Brain pericyte (primary cell): ENCODE data around the gene HNF4A.

Source experiments
- DNase-seq: peaks from one replicate; pipeline ENCODE4 v3.0.0-alpha.2; 2012; ENCODE audit warnings: low read depth, low spot score

HNF4A gene

DNA sequence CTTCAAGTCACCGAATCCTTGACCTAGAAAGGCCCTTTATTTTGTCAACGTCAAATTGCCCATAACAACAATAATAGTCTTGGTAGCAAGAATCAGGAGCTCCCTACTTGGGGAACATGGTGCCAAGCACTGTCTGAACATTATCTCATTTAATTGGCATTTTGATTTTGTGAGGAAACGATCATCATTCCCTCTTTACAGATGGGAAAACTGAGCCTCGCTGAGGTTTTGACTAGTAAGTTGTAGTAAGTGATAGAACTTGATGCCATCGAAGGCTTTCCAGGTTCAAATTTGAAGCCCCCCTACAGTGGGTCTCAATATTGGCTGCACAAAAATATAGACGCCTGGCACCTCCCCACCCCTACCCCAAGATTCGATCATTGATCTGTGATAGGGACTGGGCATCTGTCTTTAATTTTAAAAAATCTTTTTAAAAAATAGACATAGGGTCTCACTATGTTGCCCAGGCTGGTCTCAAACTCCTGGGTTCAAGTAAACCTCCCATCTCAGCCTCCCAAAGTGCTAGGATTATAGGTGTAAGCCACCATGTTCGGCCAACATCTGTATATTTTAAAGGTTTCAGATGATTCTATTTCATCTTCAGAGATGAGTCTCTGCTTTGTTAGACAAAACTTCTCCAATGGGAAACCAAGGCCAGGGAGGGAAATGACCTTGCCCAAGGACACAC, 36.7 kb downstream of the HNF4A start:
- DNase-seq = no peak

DNA sequence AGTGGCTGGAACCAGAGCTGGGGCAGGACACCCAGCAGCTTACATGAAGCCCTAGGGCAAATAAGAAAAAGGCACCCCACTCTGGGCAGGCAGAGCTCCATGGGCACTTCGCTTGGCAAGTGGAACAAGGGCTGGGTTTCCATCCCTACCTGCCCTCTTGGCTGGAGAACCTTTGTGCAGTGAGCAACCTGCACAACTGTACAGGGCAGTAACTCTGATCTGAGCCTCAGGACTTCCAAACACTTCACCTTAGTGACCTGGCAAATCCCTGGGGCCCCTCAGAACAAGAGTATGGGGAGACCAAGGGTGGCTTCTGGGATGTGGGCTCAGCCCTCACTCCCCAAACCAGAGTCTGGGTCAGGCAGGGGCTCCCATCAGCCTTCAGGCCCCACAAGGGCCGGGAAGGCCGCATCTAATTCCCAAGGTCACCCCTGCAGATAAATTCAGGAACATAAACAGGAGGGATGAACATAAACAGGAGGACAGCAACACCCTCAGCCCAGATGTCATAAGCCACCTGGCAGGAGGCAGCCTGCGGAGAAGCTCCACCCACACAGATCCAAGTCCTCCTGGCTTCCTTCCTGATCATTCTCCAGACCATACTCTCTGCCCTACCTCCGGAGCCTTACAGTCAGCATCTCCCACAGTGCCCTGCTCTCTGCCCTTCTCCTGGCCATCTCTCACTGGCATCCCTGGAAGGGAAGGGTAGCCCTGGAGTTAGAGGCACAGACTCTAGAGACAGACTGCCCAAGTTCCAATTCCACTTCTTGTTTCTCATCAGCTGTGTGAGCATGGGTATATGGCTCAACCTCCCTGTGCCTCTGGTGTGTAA, 37.5 kb downstream of the HNF4A start:
- DNase-seq = no peak

DNA sequence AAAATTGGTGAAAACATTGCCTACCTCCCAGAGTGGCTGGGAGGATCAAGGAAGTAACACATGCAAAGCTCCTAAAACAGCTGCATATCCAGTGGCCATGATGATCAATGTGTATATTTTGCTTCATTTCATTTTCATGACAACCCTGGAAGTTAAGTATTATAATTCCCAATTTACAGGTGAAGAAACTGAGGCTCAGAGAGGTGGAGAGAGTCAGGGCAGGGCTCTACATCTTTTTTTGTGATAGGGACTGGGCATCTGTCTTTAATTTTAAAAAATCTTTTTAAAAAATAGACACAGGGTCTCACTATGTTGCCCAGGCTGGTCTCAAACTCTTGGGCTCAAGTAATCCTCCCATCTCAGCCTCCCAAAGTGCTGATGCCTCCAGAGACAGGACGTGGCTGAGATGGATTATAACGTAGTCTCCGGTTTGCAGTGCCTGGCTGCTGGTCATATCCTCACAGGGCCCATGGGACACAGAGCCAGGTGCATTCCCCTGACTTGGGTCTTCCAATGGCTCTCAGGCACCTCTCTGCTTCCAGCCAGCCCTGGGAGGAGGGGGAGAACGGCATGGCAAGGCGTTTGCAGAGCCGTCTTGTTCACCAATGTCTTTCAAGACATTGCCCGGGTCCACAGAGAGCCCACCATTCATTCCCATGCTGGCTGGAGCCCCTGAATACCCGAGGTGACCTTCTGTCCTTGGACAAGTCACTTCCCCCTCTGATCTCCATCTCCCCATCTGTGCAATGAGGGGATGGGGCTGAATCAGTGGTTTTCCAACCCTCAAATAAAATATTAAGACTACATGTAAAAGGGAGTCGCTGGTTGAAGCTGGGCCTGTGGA, 38.3 kb downstream of the HNF4A start:
- no peak for DNase-seq

DNA sequence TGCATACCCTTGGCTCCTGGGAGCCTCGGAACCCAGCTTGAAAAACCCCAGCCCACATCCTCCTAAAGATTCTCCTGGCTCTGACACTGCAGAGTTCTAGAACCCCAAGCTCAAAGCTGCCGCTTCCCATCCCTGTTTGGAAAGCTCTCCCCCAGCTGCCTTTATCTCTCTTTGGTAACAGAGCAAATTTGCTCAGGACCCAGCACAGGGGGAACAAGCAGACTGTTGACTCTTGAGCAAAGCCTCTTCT, 38.9 kb downstream of the HNF4A start:
- DNase-seq = no peak

DNA sequence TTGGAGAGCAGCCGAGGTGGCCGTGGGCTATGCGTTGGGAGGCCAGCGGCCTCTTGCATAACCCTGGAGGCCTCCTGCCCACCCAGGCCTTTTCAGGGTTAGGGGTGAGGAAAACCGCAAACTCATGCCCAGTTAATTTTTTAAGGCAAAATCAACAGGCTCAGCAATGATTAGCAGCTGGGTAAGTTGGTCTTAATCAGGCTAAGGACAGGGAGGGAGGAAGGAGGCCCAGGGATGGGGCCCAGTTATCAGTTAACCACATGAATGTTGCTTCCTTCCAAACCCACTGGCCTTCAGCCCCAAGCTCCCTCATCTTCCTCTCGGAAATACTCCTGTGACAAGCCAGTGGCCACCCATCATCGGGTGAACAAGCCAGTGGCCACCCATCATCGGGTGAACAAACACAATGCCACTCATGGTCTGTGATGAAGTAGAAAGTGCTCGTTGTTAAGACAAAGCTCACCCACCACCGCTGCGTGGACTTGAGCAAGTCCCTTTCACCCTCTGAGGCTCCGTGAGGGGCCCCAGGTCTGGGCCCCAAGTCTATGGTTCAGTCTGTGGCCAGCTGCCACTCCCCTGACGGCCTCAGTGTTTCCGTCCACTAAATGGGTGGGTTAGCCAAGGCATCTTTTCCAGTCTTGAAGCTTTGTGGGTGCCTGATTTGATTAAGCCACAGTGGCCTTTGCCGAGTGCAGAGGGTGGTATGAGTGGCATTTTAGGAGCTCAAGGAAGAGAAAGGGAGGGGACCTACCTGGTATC, 39.4 kb downstream of the HNF4A start:
- DNase-seq = no peak

DNA sequence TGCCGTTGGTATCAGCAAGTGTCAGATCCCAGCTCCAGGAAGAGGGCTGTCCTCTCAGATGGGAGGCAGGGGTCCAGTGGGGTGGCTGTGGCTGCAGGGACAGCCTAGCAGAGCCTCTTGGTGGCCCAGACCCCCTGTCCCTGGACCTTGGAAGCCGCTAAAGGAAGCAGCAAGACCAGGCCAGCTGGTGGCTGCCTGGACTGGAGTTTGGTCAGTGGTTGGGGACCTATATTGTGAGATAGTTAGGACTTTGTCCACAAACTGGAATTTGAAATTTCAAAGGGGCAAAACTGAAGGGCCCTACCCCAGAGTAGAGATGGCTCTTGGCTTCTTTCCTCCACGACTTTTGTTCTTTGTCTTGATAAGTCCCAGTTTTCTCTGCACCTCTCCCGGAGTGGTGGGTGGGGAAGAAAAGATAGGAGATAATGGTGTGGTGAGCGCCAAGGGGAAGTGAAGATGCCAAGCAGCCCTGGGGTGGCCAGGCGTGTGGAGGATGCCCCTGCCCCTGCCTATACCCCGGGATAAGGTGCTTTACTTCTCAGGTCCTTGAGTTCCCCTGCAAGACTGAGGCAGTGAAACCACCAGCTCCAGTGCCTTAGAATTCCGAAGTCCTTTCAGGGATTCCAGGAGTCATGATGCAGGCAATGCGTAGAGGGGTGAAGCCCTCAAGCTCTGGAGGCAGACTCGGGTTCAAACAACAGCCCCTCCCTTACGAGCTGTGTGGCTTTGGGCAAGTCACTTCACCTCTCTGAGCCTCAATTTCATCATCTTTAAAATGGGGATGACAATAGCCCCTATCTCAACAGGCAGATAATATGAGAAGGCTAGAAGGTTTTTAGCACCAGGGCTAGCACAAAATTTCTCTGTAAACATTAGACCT, 40.2 kb downstream of the HNF4A start:
- DNase-seq = no peak

DNA sequence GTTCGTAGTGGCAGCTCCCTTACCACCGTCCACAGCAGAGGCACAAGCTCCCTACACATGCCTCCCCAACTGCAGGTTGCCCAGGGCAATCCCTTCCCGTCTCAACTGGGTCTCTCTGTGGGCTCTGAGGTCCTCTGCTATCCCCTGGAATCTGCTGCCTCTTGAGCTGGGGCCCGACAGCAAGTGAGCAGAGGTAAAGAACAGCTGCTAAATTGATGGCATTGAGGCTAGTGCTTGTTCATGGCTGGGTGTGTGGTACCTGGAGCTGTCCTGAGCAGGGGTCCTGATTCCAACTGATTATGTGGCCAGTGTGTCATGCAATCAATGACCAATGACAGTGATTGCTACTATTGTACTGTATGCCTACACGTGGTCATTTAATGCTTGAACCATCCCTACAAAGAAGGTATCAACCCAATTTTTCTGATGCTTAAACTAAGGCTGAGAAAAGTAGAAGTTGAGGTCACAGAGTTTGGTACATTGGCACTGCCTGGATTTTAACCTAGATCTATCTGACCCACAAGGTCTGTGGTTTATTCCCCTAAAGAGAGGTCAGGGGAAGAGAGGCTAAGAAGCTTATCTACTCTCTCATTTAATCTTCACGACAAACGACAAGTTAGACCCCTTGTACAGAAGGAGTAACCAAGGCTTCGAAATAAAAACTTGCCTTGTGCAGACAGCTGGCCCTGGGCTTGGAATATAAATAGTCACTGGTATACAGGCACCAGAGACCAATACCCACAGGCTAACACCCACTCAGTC, 41.1 kb downstream of the HNF4A start:
- DNase-seq = no peak

DNA sequence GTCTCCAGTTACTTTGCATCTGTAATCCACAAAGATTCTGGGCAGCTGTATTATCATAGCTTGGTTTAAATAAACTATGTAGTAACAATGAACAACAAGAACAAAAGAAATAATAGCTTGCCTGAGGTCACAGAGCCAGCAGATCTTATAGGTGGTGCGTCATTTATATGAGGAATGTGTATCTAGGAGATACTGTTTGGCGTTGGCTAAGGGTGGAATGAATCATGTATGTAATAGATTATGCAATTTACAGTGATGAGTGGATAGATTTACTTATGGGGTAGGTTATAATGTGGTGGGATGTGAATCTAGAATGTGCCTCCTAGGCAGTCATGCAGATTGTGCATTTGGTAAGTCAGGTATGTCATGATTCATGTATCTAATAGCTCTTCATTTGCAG, 42.8 kb downstream of the HNF4A start:
- DNase-seq = no peak

DNA sequence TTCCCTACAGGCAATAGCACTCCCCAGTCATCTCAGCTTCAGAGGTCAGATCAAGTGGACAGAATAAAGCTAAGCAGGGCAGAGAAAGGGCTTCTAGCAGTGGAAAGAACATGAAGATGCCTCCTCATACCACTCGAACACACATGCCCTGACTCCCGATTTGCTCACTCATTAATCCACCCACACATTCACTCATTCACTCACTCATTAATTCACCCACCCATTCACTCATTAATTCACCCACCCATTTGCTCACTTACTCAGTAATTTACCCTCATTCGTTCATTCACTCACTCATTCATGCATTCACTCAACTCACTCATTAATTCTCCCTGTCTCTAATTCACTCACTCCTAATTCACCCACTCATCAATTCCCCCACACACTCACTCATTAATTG, 43.9 kb downstream of the HNF4A start:
- DNase-seq = no peak

DNA sequence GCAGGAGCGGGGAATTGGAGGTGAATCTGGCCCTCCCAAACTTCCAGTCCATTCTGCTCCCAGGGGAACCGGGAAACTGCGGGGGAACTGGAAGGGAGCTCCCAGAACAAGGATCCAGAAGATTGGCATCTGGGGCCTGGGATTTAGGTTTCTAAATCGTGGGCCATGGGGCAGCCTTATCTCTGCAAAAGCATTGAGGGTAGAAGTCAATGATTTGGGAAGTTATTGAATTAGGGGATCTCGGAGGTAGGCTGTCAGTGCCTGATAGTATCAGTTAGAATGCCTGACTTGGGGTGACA, 45.1 kb downstream of the HNF4A start:
- no peak for DNase-seq

DNA sequence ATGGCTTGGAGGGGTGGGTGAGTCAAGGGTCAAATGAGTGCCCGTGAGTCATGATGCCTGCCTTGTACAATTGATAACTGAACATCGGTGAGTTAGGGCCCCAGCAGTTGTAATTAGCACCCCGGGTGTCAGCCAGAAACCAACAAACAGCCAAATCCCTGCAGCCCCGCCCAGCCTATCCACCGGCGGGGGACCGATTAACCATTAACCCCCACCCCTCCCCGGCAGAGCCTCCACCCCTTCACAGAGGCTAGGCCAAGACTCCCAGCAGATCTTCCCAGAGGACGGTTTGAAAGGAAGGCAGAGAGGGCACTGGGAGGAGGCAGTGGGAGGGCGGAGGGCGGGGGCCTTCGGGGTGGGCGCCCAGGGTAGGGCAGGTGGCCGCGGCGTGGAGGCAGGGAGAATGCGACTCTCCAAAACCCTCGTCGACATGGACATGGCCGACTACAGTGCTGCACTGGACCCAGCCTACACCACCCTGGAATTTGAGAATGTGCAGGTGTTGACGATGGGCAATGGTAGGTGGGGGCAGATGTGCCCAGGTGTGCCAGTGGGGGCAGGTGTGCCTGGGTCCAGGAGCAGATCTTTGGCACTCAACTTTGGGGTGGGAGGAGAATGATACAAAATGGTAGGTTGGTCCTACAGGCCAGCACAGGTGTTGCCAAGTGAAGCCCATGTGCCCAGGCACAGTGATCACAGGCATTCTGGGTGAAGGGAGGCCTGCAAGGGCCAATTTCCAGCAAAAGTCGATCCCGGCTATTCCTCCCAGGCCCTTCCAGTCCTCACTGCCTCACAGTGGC, 45.7 kb downstream of the HNF4A start:
- DNase-seq = no peak

DNA sequence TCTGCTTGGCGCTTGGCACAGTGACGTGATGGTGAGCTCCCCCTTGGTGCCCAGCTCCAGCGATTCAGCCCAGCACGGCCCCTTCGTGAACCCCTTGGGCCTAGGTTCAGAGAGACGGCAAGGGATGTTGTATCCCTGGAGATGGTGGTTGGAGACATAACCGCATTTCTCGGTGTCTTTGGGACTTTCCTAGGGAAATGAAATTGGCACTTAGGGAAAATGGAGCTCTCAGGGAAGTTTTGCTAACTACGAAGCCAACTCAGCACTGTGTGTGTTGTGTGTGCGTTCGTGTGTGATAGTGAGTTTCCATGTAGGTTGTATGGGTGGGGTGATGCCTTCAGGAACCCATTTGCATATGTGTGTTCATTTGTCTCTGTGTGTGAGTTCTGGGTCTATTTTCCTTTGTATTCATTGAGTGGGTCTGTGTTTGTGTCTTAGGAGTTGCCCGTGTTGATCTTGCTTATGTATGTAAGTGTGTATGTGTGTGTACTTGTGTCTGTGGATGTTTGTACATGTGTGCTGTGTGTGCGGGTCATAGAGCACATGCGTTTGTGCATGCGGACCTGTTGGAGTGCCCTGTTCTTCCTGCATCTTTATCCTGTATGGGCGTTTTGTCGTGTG, 46.4 kb downstream of the HNF4A start:
- no peak for DNase-seq

DNA sequence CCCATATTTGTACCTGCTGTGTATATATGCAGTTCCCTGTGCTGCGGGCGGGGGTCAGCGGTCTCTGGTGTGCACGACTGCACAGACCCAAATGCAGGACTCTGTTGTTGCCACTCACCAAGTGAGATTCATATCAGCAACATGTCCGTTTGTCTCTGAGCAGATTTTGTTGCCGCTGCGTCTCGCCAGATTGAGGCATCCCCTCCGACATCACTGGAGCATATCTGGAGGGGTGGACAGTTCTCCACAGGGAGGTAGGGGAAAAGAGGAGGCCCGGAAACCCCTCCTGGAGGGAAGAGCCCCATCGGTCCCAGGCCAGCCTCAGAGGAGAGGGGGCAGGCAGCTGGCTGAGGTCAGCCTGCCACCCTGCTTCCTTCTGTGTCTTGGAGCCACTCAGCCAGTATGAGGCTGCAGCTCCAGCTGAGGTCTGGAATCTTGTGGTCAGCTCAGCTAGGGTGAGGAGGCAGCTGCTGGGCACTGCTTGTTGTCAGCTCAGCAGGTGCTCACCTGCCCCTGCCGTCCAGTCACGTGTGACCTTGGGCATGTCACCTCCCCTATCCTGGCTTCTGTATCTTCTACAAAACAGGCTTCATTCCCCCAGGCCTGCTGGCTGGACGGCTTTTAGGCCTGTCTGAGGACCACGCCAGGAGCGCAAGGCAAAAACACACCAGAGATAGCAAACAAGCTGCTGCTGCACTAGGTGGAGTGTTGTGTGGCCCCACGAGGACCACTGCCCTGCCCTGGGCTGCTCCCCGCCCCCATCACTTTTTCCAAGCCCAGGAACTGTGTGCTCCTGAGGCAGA, 47.1 kb downstream of the HNF4A start:
- no peak for DNase-seq

DNA sequence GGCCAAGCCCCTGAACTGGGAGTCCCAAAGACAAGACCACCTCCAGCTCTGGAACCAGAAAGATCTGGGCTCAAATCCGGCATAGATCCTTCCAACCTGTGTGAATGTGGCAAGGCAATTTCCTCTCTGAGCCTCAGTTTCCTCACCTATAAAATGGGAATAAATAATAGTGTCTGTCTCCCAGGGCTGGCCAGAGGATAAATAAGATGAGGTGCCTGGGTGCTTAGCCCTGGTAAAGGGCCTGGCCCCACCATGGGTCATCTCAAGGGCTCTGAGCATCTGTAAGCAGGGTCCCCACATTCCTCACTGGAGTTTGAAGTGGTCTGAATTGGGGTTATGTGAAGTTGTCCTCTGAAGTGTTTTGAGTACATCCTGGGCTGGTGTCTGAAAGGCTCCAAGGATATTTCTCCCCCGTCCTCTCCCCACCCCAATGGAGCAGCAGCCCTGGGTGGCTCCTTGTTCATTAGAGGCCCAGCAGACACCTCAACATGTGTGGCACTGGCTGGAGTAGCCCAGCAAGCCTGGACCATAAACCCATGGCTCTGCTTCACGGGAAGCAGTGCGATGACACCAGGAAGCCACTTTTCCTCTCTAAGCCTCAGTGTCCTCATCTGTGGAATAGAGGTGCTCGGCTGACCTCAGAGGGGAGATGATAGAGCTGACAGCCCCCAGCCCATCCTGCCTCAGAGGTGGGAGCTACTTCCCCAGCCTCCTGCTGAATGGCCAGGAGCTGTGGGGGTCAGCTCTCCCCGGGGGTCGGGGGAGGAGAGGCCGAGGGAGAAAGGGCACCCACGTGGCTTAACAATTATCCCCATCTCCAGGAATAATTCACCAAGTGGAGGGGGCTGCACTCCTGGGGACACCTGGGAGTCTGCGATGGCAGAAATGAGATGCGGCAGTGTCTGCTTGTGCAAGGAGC, 48.0 kb downstream of the HNF4A start:
- DNase-seq = no peak

DNA sequence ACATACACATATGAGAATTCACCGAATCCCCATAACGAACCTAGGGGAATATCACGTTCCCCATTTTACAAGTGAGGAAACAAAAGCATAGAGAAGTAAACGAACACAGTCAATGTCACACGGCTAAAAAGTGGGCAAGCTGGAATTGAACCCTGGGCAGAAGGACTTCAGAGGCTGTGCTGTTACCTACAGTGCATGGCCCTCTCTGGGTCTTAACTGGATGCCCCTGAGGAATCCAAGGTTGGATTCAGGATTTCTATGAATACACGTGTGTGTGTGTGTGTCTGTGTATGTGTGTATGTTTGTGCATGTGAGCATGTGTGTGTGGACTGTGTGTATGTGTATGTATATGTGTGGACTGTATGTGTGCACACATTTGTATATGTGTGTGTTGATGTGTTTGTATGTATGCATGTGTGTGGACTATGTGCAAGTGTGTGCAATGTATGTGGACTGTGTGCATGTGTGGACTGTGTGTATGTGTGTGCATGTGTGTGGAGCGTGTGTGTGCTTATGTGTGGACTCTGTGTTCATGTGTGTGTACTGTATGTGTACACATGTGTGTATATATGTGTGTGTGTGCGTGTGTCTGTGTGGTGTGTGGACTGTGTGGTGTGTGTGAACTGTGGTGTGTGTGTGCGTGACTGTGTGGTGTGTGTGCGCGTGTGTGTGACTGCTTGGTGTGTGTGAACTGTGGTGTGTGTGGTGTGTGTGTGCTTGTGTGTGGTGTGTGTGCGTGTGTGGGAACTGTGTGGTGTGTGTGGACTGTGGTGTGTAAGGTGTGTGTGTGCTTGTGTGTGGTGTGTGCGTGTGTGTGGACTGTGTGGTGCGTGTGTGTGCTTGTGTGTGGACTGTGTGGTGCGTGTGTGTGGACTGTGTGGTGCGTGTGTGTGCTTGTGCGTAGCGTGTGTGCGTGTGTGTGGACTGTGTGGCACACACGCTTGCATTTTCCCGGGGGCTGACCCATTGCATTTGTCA, 49.0 kb downstream of the HNF4A start:
- no peak for DNase-seq

DNA sequence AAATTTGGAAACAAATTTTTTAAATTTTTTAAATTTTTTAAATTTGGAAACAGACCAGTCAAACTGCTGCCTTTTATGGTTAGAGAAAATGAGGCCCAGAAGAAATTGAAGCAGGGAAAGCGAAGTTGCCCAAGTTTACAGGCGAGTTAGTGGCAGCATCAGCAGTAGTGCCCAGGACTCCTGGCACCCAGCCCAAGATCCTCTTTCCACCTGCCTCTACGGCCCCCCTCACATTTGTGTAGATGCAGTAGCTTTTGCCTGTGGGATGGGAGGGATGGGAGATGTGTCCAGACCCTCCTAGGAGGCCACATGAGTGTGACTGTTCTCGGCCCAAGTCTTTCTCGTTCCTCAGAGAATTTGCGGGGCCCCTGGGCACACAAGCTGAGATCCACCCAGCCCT, 49.8 kb downstream of the HNF4A start:
- no peak for DNase-seq
